ENCODE data around the gene SPRYD7. TPM values are rescaled to one million over a fixed set of nuclear protein-coding genes. Genes with fewer than 3 reads are reported as not detected.

The SPRYD7 gene
- total and polyA plus RNA-seq, 2 donors (not counting 1 experiment from before 2014, with no cell fraction given): 1.9 to 4.5 TPM

GRCh38 chr13:49890376-49890775 is 45.8 kb downstream of the SPRYD7 start:
- Mint-ChIP-seq H3K4me1 (no peaks in the 10 kb centered on the region), H3K27me3 (no peaks in the 10 kb centered on the region), H3K27ac (no peak overlapping the region), H3K9me3 (ENCODE audit: insufficient read depth) (peaks cover 3% of the 10 kb centered on the region), H3K4me3 (no peak overlapping the region)
- Histone ChIP-seq H3K79me2 (ENCODE audit: control insufficient read depth, insufficient read depth, low read length) (no peaks in the 10 kb centered on the region), H3K9me3 (ENCODE audit: control extremely low read depth in 1 of 3, control insufficient read depth in 2 of 3, insufficient read depth in 1 of 3, low read length in 2 of 3) (peaks cover 0 to 11% (median 0%) of the 10 kb centered on the region in 3 donors), H3K27ac (ENCODE audit: low read length in 2 of 2) (no peak overlapping the region), H3K4me2 (replicated peaks; ENCODE audit: low read depth, low read length, poor library complexity, severe bottlenecking) (no peak overlapping the region), H4K20me1 (ENCODE audit: control insufficient read depth, insufficient read depth, low read length, poor library complexity, severe bottlenecking) (no peaks in the 10 kb centered on the region), H3K4me1 (ENCODE audit: control insufficient read depth in 2 of 2, insufficient read depth in 2 of 2, low read length in 2 of 2) (no peaks in the 10 kb centered on the region), H3K27me3 (replicated peaks in 1 of 4; ENCODE audit: control extremely low read depth in 1 of 4, control insufficient read depth in 3 of 4, insufficient read depth in 4 of 4, low read length in 3 of 4) (no peaks in the 10 kb centered on the region), H3K36me3 (replicated peaks in 1 of 2; ENCODE audit: control extremely low read depth in 1 of 2, control insufficient read depth in 1 of 2, extremely low read depth in 1 of 2, insufficient read depth in 2 of 2, low read length in 1 of 2) (no peaks in the 10 kb centered on the region), H3K9ac (ENCODE audit: low read length) (no peak overlapping the region), H3K4me3 (ENCODE audit: control extremely low read depth in 1 of 5, extremely low read depth in 1 of 5, insufficient read depth in 1 of 5, low read depth in 2 of 5, low read length in 4 of 5) (no peak overlapping the region), H2AFZ (ENCODE audit: insufficient read depth, low read depth, low read length, poor library complexity, severe bottlenecking) (no peak overlapping the region)
- CTCF ChIA-PET: no interaction called here
- DNase-seq: no peak
- ATAC-seq (ENCODE audit: low read depth): no peak
- intact Hi-C loops (cut with micrococcal nuclease): no loop called here
- POLR2A ChIA-PET: no interaction called here
- 96% methylated on average over 15 of the region's 15 CpGs for WGBS (ENCODE audit: insufficient coverage)
- TF ChIP-seq CTCF (IDR thresholded peaks at IDR 0.05): no peak
- no peak for TF ChIP-seq EZH2 (IDR thresholded peaks at IDR 0.05; ENCODE audit: borderline replicate concordance, insufficient read depth, low read depth, low read length, poor library complexity, severe bottlenecking)

DNA sequence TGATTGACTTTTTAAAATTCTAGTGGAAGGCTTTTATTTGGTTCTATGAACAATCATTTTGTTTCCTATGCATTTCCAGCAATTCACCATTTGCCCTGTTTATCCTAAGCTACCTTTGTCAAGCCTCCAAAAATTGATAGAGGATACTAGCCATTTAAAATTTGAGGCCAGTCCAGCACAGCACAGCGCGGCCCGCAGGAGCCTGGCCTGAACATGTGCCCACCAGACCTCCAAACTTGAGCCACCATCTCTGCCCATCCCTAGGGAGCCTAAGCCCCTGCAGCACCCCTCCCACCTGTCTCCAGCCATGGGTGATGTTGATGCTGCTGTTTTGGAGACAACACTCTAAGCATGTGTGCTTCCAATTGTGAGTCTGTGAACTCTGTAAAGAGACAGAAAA is 57.5 kb downstream of the SPRYD7 start:
- ChIA-PET CTCF (no interaction called here), POLR2A (no interaction called here)
- no peak overlapping the region for H2AFZ ChIP-seq (ENCODE audit: insufficient read depth, low read depth, low read length, poor library complexity, severe bottlenecking)
- H3K27me3 ChIP-seq (replicated peaks in 1 of 4; ENCODE audit: control extremely low read depth in 1 of 4, control insufficient read depth in 3 of 4, insufficient read depth in 4 of 4, low read length in 3 of 4): peaks cover 0 to 6% (median 2%) of the 10 kb centered on the region in 4 experiments
- DNase-seq: no peak
- no peaks in the 10 kb centered on the region for H3K4me1 Mint-ChIP-seq
- 100% methylated on average over 3 of the region's 3 CpGs for WGBS (ENCODE audit: insufficient coverage)
- no peaks in the 10 kb centered on the region for H3K36me3 ChIP-seq (replicated peaks in 1 of 2; ENCODE audit: control extremely low read depth in 1 of 2, control insufficient read depth in 1 of 2, extremely low read depth in 1 of 2, insufficient read depth in 2 of 2, low read length in 1 of 2)
- no peak overlapping the region for H3K4me3 ChIP-seq (ENCODE audit: control extremely low read depth in 1 of 5, extremely low read depth in 1 of 5, insufficient read depth in 1 of 5, low read depth in 2 of 5, low read length in 4 of 5)
- no peaks in the 10 kb centered on the region for H3K4me1 ChIP-seq (ENCODE audit: control insufficient read depth in 2 of 2, insufficient read depth in 2 of 2, low read length in 2 of 2)
- no peak overlapping the region for H3K4me2 ChIP-seq (replicated peaks; ENCODE audit: low read depth, low read length, poor library complexity, severe bottlenecking)
- no peak overlapping the region for H3K9ac ChIP-seq (ENCODE audit: low read length)
- peaks cover 21% of the 10 kb centered on the region for H3K27me3 Mint-ChIP-seq
- no peak for ATAC-seq (ENCODE audit: low read depth)
- H3K9me3 Mint-ChIP-seq (ENCODE audit: insufficient read depth): peaks cover 2% of the 10 kb centered on the region
- no peak overlapping the region for H3K4me3 Mint-ChIP-seq
- H3K79me2 ChIP-seq (ENCODE audit: control insufficient read depth, insufficient read depth, low read length): no peaks in the 10 kb centered on the region
- intact Hi-C loops (cut with micrococcal nuclease): no loop called here
- peaks cover 4 to 47% (median 28%) of the 10 kb centered on the region in 3 donors for H3K9me3 ChIP-seq (ENCODE audit: control extremely low read depth in 1 of 3, control insufficient read depth in 2 of 3, insufficient read depth in 1 of 3, low read length in 2 of 3)
- no peaks in the 10 kb centered on the region for H4K20me1 ChIP-seq (ENCODE audit: control insufficient read depth, insufficient read depth, low read length, poor library complexity, severe bottlenecking)
- no peak overlapping the region for H3K27ac ChIP-seq (ENCODE audit: low read length in 2 of 2)
- no peak for TF ChIP-seq CTCF (IDR thresholded peaks at IDR 0.05)
- no peak for TF ChIP-seq EZH2 (IDR thresholded peaks at IDR 0.05; ENCODE audit: borderline replicate concordance, insufficient read depth, low read depth, low read length, poor library complexity, severe bottlenecking)
- H3K27ac Mint-ChIP-seq: no peak overlapping the region

All from B cell (primary cell).